SK-N-SH treated with all-trans-retinoic acid at 6 μM for 48 hours (cell line): ENCODE data around the gene KLK8.

Experiments
- ATAC-seq: fragments of 200-7000 bp; cut with Tn5 transposase; 3 replicates; pipeline ENCODE4 v1.9.1; 2020; ENCODE audit warnings: mild to moderate bottlenecking, moderate library complexity
- ARNTL ChIP-seq: fragments of 450-650 bp; formaldehyde crosslinking; IDR thresholded peaks from 2 replicates; pipeline ENCODE4 v1.5.0; 2020; ENCODE audit warnings: low read depth, mild to moderate bottlenecking, moderate library complexity, borderline replicate concordance
- CSDC2 ChIP-seq: fragments of 250-450 bp; sonication (Bioruptor Pico); IDR thresholded peaks from 2 replicates; pipeline ENCODE4 v1.5.0; 2020; ENCODE audit warnings: mild to moderate bottlenecking, moderate library complexity
- GLIS3 ChIP-seq: fragments of 250-450 bp; sonication (Bioruptor Pico); IDR thresholded peaks from 2 replicates; pipeline ENCODE4 v1.5.0; 2020; ENCODE audit warnings: mild to moderate bottlenecking, moderate library complexity
- ISL1 ChIP-seq: fragments of 250-450 bp; sonication (Bioruptor Pico); IDR thresholded peaks from 2 replicates; pipeline ENCODE4 v2.1.2; 2022; ENCODE audit warnings: mild to moderate bottlenecking, moderate library complexity
- PPARA ChIP-seq: fragments of 250-450 bp; sonication (Bioruptor Pico); IDR thresholded peaks from 2 replicates; pipeline ENCODE4 v1.5.0; 2020; ENCODE audit warnings: mild to moderate bottlenecking, borderline replicate concordance
- SNAI2 ChIP-seq: fragments of 250-450 bp; sonication (Bioruptor Pico); IDR thresholded peaks from 2 replicates; pipeline ENCODE4 v1.5.0; 2020; ENCODE audit warnings: mild to moderate bottlenecking, moderate library complexity
- TCF4 ChIP-seq: fragments of 250-450 bp; sonication (Bioruptor Pico); IDR thresholded peaks from 2 replicates; pipeline ENCODE4 v1.8.0; 2021; ENCODE audit warnings: mild to moderate bottlenecking, moderate library complexity, borderline replicate concordance
- TOX ChIP-seq: fragments of 250-450 bp; sonication (Bioruptor Pico); IDR thresholded peaks from 2 replicates; pipeline ENCODE4 v1.8.0; 2021; ENCODE audit warnings: mild to moderate bottlenecking, moderate library complexity, borderline replicate concordance
- ZFP3 ChIP-seq: fragments of 250-450 bp; sonication (Bioruptor Pico); IDR thresholded peaks from 2 replicates; pipeline ENCODE4 v1.5.0; 2020; ENCODE audit warnings: mild to moderate bottlenecking, moderate library complexity
- ZFP30 ChIP-seq: fragments of 450-650 bp; formaldehyde crosslinking; IDR thresholded peaks from 2 replicates; pipeline ENCODE4 v1.5.0; 2022; ENCODE audit warnings: mild to moderate bottlenecking, moderate library complexity
- ZNF70 ChIP-seq: fragments of 450-650 bp; formaldehyde crosslinking; IDR thresholded peaks from 2 replicates; pipeline ENCODE4 v1.5.0; 2020; ENCODE audit warnings: mild to moderate bottlenecking, moderate library complexity
- ZNF8 ChIP-seq: fragments of 450-650 bp; formaldehyde crosslinking; IDR thresholded peaks from 2 replicates; pipeline ENCODE4 v1.5.0; 2020; ENCODE audit warnings: mild to moderate bottlenecking, moderate library complexity
- TF ChIP-seq, protein P1 (sequence below): fragments of 250-450 bp; sonication (Bioruptor Pico); IDR thresholded peaks from 2 replicates; pipeline ENCODE4 v1.5.1; 2020; ENCODE audit warnings: low read depth, mild to moderate bottlenecking, moderate library complexity
- TF ChIP-seq, protein P2 (sequence below): fragments of 250-450 bp; sonication (Bioruptor Pico); IDR thresholded peaks from 2 replicates; pipeline ENCODE4 v1.5.1; 2021; ENCODE audit warnings: mild to moderate bottlenecking, moderate library complexity
- TF ChIP-seq, protein P3 (sequence below): fragments of 250-450 bp; sonication (Bioruptor Pico); IDR thresholded peaks from 2 replicates; pipeline ENCODE4 v1.5.0; 2020; ENCODE audit warnings: mild to moderate bottlenecking, moderate library complexity
- TF ChIP-seq, protein P4 (sequence below): fragments of 250-450 bp; sonication (Bioruptor Pico); IDR thresholded peaks from 2 replicates; pipeline ENCODE4 v1.8.0; 2021; ENCODE audit warnings: low read depth, mild to moderate bottlenecking, moderate library complexity, borderline replicate concordance
- TF ChIP-seq, protein P5 (sequence below): fragments of 250-450 bp; sonication (Bioruptor Pico); IDR thresholded peaks from 2 replicates; pipeline ENCODE4 v1.8.0; 2020; ENCODE audit warnings: mild to moderate bottlenecking, moderate library complexity, borderline replicate concordance

Gene KLK8

DNA sequence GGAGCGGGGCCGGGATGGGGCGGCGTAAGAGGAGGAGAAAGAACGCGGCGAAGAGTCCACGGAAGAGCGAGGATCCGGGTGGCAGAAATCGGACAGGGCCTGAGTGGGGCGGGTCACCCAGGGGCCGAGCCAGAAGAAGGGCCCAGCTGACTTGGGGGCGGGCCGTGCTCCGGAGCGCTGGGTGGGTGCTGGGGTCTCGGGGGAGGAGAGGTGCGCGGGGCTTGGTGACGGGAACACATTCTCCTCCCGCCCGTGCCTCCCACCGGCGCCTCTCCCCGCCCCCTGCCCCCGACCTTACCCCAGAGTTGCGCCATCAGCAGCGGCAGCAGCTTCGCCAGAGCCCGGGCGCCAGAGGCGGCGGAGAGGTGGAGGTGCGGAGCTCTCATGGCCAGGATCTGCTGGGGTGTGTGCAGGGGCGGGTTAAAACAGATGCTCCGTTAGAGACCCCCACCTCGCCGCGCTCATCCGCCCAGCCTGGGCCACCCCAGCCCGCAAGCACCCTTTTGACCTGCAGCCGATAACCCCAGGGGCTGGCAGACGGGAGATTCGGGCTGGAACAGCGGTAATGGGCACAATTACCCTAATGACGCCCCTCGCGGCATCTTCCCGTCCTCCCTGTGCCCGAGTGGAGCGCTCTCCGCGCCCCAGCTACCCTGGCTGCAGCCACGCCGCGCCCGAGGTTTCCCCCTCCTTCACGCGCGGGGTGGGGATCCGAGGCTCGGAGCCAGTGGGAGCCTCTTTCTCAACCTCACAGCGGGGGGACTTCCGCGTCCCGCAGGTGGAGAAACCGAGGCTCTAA is 17.5 kb upstream of the KLK8 start:
- ATAC-seq, result no peak
- TF ChIP-seq, protein P1, sequence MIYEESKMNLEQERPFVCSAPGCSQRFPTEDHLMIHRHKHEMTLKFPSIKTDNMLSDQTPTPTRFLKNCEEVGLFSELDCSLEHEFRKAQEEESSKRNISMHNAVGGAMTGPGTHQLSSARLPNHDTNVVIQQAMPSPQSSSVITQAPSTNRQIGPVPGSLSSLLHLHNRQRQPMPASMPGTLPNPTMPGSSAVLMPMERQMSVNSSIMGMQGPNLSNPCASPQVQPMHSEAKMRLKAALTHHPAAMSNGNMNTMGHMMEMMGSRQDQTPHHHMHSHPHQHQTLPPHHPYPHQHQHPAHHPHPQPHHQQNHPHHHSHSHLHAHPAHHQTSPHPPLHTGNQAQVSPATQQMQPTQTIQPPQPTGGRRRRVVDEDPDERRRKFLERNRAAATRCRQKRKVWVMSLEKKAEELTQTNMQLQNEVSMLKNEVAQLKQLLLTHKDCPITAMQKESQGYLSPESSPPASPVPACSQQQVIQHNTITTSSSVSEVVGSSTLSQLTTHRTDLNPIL, result no peak

DNA sequence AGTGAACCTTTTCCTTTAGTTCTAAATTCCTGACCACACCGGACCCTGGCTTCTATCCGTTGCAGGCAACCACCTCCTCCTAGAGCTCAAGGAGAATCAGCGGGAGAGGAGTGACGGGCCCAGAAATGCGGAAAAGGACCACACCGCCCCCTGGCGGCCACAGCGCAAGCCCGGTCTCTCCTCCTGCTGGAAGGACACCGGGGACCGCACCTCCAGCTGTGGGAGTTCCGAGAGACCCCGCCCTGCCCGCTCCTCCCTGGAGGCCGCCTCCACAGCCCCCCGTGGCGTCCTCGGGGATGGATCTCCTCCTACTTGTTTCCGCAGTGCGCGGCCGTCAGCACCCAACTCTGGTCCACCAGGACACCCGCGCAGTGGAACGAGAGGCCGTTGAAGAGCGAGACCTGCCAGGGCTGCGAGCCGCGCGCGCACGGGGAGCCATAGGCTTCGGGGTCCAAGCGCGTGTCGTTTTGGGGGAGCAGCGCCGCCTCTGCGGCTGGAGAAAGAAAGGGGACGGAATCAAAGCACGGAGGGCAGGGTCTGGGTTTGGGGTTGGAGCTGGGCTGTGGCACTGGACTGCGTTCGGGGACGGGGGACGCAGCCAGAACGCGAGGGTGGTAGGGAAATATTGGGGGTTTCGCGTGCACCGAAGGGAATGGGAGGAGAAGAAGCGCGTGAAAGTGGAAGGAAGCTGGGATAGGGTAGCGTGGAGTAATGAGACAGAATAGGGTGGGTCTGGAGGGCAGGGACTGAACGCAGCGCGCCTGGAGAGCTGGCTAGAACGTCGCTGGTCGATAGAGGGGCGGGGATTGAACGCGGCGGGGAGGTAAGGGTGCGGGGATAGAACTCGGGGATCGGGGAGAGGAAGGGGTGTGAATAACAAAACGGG is 15.6 kb upstream of the KLK8 start:
- peak; percentile 76 for ATAC-seq
- no peak for TF ChIP-seq SNAI2 (CRISPR knock-in tag)
- TF ChIP-seq, protein P2, sequence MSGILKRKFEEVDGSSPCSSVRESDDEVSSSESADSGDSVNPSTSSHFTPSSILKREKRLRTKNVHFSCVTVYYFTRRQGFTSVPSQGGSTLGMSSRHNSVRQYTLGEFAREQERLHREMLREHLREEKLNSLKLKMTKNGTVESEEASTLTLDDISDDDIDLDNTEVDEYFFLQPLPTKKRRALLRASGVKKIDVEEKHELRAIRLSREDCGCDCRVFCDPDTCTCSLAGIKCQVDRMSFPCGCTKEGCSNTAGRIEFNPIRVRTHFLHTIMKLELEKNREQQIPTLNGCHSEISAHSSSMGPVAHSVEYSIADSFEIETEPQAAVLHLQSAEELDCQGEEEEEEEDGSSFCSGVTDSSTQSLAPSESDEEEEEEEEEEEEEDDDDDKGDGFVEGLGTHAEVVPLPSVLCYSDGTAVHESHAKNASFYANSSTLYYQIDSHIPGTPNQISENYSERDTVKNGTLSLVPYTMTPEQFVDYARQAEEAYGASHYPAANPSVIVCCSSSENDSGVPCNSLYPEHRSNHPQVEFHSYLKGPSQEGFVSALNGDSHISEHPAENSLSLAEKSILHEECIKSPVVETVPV (CRISPR knock-in tag), result no peak
- TF ChIP-seq, protein P3, sequence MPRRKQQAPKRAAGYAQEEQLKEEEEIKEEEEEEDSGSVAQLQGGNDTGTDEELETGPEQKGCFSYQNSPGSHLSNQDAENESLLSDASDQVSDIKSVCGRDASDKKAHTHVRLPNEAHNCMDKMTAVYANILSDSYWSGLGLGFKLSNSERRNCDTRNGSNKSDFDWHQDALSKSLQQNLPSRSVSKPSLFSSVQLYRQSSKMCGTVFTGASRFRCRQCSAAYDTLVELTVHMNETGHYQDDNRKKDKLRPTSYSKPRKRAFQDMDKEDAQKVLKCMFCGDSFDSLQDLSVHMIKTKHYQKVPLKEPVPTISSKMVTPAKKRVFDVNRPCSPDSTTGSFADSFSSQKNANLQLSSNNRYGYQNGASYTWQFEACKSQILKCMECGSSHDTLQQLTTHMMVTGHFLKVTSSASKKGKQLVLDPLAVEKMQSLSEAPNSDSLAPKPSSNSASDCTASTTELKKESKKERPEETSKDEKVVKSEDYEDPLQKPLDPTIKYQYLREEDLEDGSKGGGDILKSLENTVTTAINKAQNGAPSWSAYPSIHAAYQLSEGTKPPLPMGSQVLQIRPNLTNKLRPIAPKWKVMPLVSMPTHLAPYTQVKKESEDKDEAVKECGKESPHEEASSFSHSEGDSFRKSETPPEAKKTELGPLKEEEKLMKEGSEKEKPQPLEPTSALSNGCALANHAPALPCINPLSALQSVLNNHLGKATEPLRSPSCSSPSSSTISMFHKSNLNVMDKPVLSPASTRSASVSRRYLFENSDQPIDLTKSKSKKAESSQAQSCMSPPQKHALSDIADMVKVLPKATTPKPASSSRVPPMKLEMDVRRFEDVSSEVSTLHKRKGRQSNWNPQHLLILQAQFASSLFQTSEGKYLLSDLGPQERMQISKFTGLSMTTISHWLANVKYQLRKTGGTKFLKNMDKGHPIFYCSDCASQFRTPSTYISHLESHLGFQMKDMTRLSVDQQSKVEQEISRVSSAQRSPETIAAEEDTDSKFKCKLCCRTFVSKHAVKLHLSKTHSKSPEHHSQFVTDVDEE (CRISPR knock-in tag), result no peak
- no peak for TF ChIP-seq ZNF70 (CRISPR knock-in tag)
- TF ChIP-seq, protein P1, result no peak
- TF ChIP-seq, protein P4, sequence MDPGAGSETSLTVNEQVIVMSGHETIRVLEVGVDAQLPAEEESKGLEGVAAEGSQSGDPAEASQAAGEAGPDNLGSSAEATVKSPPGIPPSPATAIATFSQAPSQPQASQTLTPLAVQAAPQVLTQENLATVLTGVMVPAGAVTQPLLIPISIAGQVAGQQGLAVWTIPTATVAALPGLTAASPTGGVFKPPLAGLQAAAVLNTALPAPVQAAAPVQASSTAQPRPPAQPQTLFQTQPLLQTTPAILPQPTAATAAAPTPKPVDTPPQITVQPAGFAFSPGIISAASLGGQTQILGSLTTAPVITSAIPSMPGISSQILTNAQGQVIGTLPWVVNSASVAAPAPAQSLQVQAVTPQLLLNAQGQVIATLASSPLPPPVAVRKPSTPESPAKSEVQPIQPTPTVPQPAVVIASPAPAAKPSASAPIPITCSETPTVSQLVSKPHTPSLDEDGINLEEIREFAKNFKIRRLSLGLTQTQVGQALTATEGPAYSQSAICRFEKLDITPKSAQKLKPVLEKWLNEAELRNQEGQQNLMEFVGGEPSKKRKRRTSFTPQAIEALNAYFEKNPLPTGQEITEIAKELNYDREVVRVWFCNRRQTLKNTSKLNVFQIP (CRISPR knock-in tag), result no peak
- no peak for TF ChIP-seq TOX (CRISPR knock-in tag)
- TF ChIP-seq ZFP3 (CRISPR knock-in tag), result no peak
- no peak for TF ChIP-seq CSDC2 (CRISPR knock-in tag)
- TF ChIP-seq ISL1 (CRISPR knock-in tag), result no peak
- no peak for TF ChIP-seq PPARA (CRISPR knock-in tag)
- no peak for TF ChIP-seq ARNTL (CRISPR knock-in tag)
- TF ChIP-seq TCF4 (CRISPR knock-in tag), result no peak
- TF ChIP-seq ZFP30, result no peak
- no peak for TF ChIP-seq ZNF8 (CRISPR knock-in tag)
- TF ChIP-seq, protein P5, sequence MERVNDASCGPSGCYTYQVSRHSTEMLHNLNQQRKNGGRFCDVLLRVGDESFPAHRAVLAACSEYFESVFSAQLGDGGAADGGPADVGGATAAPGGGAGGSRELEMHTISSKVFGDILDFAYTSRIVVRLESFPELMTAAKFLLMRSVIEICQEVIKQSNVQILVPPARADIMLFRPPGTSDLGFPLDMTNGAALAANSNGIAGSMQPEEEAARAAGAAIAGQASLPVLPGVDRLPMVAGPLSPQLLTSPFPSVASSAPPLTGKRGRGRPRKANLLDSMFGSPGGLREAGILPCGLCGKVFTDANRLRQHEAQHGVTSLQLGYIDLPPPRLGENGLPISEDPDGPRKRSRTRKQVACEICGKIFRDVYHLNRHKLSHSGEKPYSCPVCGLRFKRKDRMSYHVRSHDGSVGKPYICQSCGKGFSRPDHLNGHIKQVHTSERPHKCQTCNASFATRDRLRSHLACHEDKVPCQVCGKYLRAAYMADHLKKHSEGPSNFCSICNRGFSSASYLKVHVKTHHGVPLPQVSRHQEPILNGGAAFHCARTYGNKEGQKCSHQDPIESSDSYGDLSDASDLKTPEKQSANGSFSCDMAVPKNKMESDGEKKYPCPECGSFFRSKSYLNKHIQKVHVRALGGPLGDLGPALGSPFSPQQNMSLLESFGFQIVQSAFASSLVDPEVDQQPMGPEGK (CRISPR knock-in tag), result no peak
- TF ChIP-seq GLIS3 (CRISPR knock-in tag), result no peak
